HL-60 (cell line): ENCODE measurements around the gene IKBKE.

Experiments
- CTCF ChIP-seq: IDR thresholded peaks from one replicate; pipeline ENCODE4 v1.5.1; 2011; ENCODE audit warnings: low read length, control low read depth, inconsistent platforms; ENCODE audit not compliant: insufficient read depth
- GABPA ChIP-seq: IDR thresholded peaks from 2 replicates; pipeline ENCODE4 v1.6.1; 2012; ENCODE audit warnings: low read depth
- POLR2AphosphoS5 ChIP-seq: IDR thresholded peaks from 2 replicates; pipeline ENCODE4 v1.6.1; 2012; ENCODE audit warnings: low read depth
- REST ChIP-seq: IDR thresholded peaks from 2 replicates; pipeline ENCODE4 v1.6.1; 2012; ENCODE audit warnings: low read depth; ENCODE audit not compliant: insufficient replicate concordance

- TF ChIP-seq POLR2AphosphoS5 (no peak), CTCF (no peak), GABPA (no peak), REST (no peak)
These were observed 39.5 kb downstream of the IKBKE start for GRCh38 chr1:206509612-206510257.
